MM.1S (cell line): Measurements from ENCODE around the gene MFSD2A.
"Not testable (repeated sequence)": the region's sequence is repeated elsewhere in the genome, so short reads cannot be mapped to it uniquely, and the experiment has no call there.

ENCODE experiments used
- DNase-seq: peaks from one replicate; pipeline ENCODE4 v3.0.0-alpha.2; 2015
- H2AFZ ChIP-seq: fragments of 300-600 bp; sonication (generic); 2 replicates; pipeline ENCODE4 v1.6.0; 2016; ENCODE audit warnings: antibody characterized with exemption, low read length
- H3F3A ChIP-seq: fragments of 300-600 bp; sonication (generic); 2 replicates; pipeline ENCODE4 v1.6.1; 2016; ENCODE audit warnings: mild to moderate bottlenecking, antibody characterized with exemption, low read length, moderate library complexity, mixed read lengths; ENCODE audit not compliant: insufficient read depth
- H3K27ac ChIP-seq: fragments of 300-600 bp; sonication (generic); 2 replicates; pipeline ENCODE4 v1.5.1; 2016; ENCODE audit warnings: mild to moderate bottlenecking, low read length
- H3K27me3 ChIP-seq: fragments of 300-600 bp; sonication (generic); replicated peaks from 2 replicates; pipeline ENCODE4 v1.6.0; 2016; ENCODE audit warnings: low read length; ENCODE audit not compliant: insufficient read depth
- H3K36me3 ChIP-seq: fragments of 300-600 bp; sonication (generic); replicated peaks from 2 replicates; pipeline ENCODE4 v1.6.1; 2016; ENCODE audit warnings: mild to moderate bottlenecking, low read length, mixed read lengths; ENCODE audit not compliant: insufficient read depth
- H3K4me1 ChIP-seq: fragments of 300-600 bp; sonication (generic); 2 replicates; pipeline ENCODE4 v1.6.1; 2016; ENCODE audit warnings: low read length, mixed read lengths
- H3K4me2 ChIP-seq: fragments of 300-600 bp; sonication (generic); 2 replicates; pipeline ENCODE4 v1.6.0; 2016; ENCODE audit warnings: low read depth, low read length
- H3K4me3 ChIP-seq: fragments of 300-600 bp; sonication (generic); 2 replicates; pipeline ENCODE4 v1.5.1; 2016; ENCODE audit warnings: low read length, mixed read lengths
- H3K79me2 ChIP-seq: fragments of 300-600 bp; sonication (generic); 2 replicates; pipeline ENCODE4 v1.6.1; 2016; ENCODE audit warnings: mixed run types, low read length, mixed read lengths
- H3K9ac ChIP-seq: fragments of 300-600 bp; sonication (generic); 2 replicates; pipeline ENCODE4 v1.6.1; 2016; ENCODE audit warnings: low read length, mixed read lengths
- H3K9me2 ChIP-seq: fragments of 300-600 bp; sonication (generic); replicated peaks from 2 replicates; pipeline ENCODE4 v1.6.1; 2016; ENCODE audit warnings: mild to moderate bottlenecking, low read length, mixed read lengths; ENCODE audit not compliant: insufficient read depth
- H3K9me3 ChIP-seq: fragments of 300-600 bp; sonication (generic); replicated peaks from 2 replicates; pipeline ENCODE4 v1.6.1; 2016; ENCODE audit warnings: mild to moderate bottlenecking, low read length, mixed read lengths; ENCODE audit not compliant: insufficient read depth
- H4K20me1 ChIP-seq: fragments of 300-600 bp; sonication (generic); 2 replicates; pipeline ENCODE4 v1.6.1; 2016; ENCODE audit warnings: mild to moderate bottlenecking, low read length, moderate library complexity, mixed read lengths; ENCODE audit not compliant: insufficient read depth
- EZH2 ChIP-seq: fragments of 300-600 bp; sonication (generic); optimal IDR thresholded peaks from 2 replicates; pipeline ENCODE3; 2017; ENCODE audit warnings: low read depth, mild to moderate bottlenecking, antibody characterized with exemption, low read length, mixed read lengths
- EZH2phosphoT487 ChIP-seq: fragments of 300-600 bp; sonication (generic); IDR thresholded peaks from 2 replicates; pipeline ENCODE4 v1.6.1; 2018; ENCODE audit warnings: antibody characterized with exemption, low read length
- TF ChIP-seq, protein P1 (sequence below): fragments of 300-600 bp; sonication (generic); IDR thresholded peaks from 2 replicates; pipeline ENCODE4 v1.5.1; 2016; ENCODE audit warnings: antibody characterized with exemption, low read length, mixed read lengths

Gene MFSD2A

DNA sequence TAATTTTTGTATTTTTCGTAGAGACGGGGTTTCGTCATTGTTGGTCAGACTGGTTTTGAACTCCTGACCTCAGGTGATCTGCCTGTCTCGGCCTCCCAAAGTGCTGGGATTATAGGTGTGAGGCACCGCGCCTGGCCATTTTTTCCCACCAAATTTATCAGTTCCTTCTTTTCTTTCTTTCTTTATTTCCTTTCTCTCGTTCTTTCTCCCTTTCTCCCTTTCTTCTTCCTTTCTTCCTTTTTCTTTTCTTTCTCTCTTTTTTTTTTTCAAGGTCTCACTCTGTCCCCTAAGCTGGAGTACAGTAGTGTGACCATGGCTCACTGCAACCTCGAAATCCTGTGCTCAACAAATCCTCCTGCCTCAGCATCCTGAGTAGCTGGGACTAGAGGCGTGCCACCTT lies 26.4 kb downstream of the MFSD2A start:
- Histone ChIP-seq H3F3A (no peaks in the 10 kb centered on the region), H3K4me1 (no peaks in the 10 kb centered on the region), H3K36me3 (no peaks in the 10 kb centered on the region), H3K4me2 (no peak overlapping the region), H2AFZ (no peak overlapping the region), H3K27me3 (no peaks in the 10 kb centered on the region), H3K4me3 (no peak overlapping the region), H3K79me2 (no peaks in the 10 kb centered on the region), H3K9ac (no peak overlapping the region), H4K20me1 (no peaks in the 10 kb centered on the region), H3K27ac (no peak overlapping the region), H3K9me3 (no peaks in the 10 kb centered on the region), H3K9me2 (no peaks in the 10 kb centered on the region)
- TF ChIP-seq EZH2phosphoT487 (no peak), EZH2 (no peak)
- TF ChIP-seq, protein P1, sequence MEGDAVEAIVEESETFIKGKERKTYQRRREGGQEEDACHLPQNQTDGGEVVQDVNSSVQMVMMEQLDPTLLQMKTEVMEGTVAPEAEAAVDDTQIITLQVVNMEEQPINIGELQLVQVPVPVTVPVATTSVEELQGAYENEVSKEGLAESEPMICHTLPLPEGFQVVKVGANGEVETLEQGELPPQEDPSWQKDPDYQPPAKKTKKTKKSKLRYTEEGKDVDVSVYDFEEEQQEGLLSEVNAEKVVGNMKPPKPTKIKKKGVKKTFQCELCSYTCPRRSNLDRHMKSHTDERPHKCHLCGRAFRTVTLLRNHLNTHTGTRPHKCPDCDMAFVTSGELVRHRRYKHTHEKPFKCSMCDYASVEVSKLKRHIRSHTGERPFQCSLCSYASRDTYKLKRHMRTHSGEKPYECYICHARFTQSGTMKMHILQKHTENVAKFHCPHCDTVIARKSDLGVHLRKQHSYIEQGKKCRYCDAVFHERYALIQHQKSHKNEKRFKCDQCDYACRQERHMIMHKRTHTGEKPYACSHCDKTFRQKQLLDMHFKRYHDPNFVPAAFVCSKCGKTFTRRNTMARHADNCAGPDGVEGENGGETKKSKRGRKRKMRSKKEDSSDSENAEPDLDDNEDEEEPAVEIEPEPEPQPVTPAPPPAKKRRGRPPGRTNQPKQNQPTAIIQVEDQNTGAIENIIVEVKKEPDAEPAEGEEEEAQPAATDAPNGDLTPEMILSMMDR = no peak
- DNase-seq = no peak

DNA sequence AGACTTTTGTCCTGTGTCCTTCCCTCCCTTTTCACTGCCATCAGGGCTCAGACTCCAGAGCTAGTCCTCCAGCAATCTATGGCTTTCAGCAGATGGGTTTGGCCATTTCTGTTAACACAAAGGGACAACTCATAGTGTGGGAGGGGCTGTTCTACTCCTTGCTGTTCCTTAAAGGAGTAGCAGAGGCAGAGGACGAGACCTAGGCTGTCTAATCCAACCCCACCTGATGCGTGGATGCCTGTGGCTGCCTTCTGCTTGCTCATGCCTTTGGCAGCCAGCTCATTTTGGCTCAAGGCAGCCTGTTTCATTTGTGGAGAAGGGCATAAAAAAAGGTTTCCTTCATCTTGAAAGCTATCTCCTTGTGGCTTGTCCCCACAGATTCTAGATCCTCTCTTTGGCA lies 27.0 kb downstream of the MFSD2A start:
- H3K4me2 ChIP-seq = no peak overlapping the region
- no peaks in the 10 kb centered on the region for H3K79me2 ChIP-seq
- no peaks in the 10 kb centered on the region for H3K9me3 ChIP-seq
- H3F3A ChIP-seq = no peaks in the 10 kb centered on the region
- no peak overlapping the region for H3K27ac ChIP-seq
- DNase-seq = no peak
- H2AFZ ChIP-seq = no peak overlapping the region
- no peaks in the 10 kb centered on the region for H3K9me2 ChIP-seq
- no peaks in the 10 kb centered on the region for H3K27me3 ChIP-seq
- no peak for TF ChIP-seq EZH2
- TF ChIP-seq, protein P1 = no peak
- no peak for TF ChIP-seq EZH2phosphoT487
- H3K4me1 ChIP-seq = no peaks in the 10 kb centered on the region
- H3K9ac ChIP-seq = no peak overlapping the region
- H4K20me1 ChIP-seq = no peaks in the 10 kb centered on the region
- H3K36me3 ChIP-seq = no peaks in the 10 kb centered on the region
- no peak overlapping the region for H3K4me3 ChIP-seq

DNA sequence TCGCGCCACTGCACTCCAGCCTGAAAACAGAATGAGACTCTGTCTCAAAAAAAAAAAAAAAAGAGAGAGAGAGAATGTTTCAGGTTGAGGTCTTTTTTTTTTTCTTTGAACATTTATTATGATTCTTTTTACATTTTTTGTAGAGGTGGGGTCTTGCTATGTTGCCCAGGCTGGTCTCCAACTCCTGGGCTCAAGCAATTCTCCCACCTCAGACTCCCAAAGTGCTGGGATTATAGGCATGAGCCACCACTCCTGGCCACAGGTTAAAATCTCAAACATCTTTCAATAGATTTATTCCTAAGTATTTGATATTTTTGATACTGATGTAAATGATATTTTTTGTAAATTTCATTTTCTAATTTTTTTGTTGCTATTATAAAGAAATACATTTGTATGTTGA lies 29.5 kb downstream of the MFSD2A start:
- not testable (repeated sequence) for H3K36me3 ChIP-seq, H3K27ac ChIP-seq

DNA sequence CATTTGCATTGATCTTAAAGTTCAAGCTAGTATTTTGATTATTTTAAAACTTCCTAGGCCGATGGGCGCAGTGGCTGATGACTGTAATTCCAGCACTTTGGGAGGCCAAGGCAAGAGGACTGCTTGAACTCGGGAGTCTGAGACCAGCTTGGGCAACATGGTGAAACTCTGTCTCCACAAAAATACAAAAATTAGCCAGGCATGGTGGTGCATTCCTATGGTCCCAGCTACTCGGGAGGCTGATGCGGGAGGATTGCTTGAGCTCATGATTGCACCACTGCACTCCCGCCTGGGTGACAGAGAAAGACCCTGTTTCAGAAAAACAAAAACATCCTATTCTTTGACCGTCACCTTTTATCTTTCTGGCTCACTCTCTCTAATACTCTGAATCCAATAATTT lies 30.0 kb downstream of the MFSD2A start:
- no peaks in the 10 kb centered on the region for H3K36me3 ChIP-seq
- no peak overlapping the region for H2AFZ ChIP-seq
- H4K20me1 ChIP-seq = no peaks in the 10 kb centered on the region
- DNase-seq = no peak
- no peaks in the 10 kb centered on the region for H3K27me3 ChIP-seq
- no peaks in the 10 kb centered on the region for H3K9me3 ChIP-seq
- no peak overlapping the region for H3K4me2 ChIP-seq
- no peaks in the 10 kb centered on the region for H3K79me2 ChIP-seq
- no peak overlapping the region for H3K27ac ChIP-seq
- no peak overlapping the region for H3K9ac ChIP-seq
- H3F3A ChIP-seq = no peaks in the 10 kb centered on the region
- no peaks in the 10 kb centered on the region for H3K9me2 ChIP-seq
- no peak overlapping the region for H3K4me3 ChIP-seq
- H3K4me1 ChIP-seq = no peaks in the 10 kb centered on the region
- TF ChIP-seq EZH2phosphoT487 = no peak
- TF ChIP-seq, protein P1 = no peak
- TF ChIP-seq EZH2 = no peak

More for the DNA sequence above, 29.5 kb downstream of the MFSD2A start:
- not testable (repeated sequence) for H3K4me1 ChIP-seq, H3K9ac ChIP-seq, H3K27me3 ChIP-seq, H3K4me2 ChIP-seq, H3K4me3 ChIP-seq, H2AFZ ChIP-seq, H3K9me2 ChIP-seq, H3F3A ChIP-seq, H3K9me3 ChIP-seq, DNase-seq, H3K79me2 ChIP-seq, H4K20me1 ChIP-seq
